Umbilical cord (tissue), 2 donors: ENCODE data around the gene TMEM62. TPM values are rescaled to one million over a fixed set of nuclear protein-coding genes. Genes with fewer than 3 reads are reported as not detected.

Experiments used
- DNase-seq: peaks from one replicate; pipeline ENCODE4 v3.0.0-alpha.2; 2015; ENCODE audit warnings: low spot score
- total RNA-seq: library from RNA; depleted of rRNA; stranded (reverse); fragments of >200 nt; gene quantifications from one replicate; pipeline ENCODE4 v1.2.3, GENCODE V29; 2014; ENCODE audit warnings: low replicate concordance; ENCODE audit not compliant: insufficient read depth

Gene TMEM62
- 75.8 TPM for total RNA-seq

DNA sequence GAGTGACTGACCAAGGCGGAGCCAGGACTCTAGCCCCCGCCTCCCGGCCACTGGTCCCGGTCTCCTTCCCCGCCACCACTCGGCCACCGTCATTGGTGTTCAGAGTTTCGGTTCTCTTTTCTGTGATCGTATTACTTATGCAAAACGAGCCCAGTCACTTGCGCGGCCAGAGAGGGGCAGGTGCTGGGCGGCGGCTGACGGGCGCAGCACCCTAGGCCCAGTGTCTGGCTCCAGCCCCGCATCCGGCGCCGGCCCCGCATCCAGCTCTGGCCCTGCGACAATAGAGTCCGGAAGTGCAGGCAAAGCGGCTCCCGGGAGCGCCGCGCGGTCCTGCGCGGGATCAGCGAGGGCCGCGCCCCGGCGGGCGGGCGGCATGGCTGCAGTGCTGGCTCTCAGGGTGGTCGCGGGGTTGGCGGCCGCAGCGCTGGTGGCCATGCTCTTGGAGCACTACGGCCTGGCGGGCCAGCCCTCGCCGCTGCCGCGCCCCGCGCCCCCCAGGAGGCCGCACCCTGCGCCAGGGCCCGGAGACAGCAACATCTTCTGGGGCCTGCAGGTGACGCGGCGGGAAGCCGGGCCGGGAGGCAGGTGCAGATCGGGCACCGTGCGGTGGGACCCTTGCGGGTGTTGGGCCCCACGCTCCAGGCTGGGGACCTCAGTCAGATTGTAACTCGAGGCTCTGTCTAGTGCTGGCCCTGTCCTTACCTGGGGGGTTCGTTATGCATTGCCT lies at the start of gene TMEM62:
Gene TMEM62 (plus strand): TSS at position 157 of the 727 bp plus-strand sequence. CDS start 217 bp downstream, at position 374.
- peak; percentile 58 for DNase-seq

DNA sequence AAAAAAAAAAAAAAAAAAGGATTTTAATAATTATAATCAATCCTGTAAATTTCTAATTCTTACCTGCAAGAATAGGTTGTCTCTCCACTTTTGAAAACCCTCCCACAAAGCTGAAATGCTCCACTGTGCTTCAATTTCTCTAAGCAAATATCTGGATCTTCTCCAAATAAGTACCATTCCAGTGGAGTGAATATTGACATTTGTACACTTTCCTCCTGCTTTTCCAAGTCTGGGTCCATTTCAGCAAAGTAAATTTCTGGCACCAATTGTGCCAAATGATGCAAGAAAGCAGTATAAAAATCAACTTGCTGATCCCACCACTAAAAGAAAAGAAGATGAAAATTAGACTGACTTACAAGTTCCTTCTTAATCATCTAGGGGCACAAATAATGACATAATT lies 47.5 kb upstream of the TMEM62 start:
- no peak for DNase-seq

DNA sequence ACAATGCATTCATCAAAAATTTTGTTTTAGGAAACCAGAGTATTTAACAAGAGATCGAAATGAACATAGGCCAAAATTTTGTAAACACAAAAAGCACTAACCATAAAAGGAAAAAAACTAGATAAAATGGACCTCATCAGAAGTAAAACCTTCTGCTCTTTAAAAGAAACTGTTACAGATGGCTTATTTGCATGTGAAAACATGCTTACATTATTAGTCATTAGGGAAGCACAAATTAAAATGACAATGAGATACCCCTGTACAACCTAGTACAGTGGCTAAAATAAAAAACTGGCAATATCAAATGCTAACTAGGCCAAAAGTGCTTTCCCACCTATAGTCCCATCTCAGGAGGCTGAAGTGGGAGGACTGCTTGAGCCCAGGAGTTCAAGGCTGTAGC lies 46.8 kb upstream of the TMEM62 start:
- DNase-seq: no peak

DNA sequence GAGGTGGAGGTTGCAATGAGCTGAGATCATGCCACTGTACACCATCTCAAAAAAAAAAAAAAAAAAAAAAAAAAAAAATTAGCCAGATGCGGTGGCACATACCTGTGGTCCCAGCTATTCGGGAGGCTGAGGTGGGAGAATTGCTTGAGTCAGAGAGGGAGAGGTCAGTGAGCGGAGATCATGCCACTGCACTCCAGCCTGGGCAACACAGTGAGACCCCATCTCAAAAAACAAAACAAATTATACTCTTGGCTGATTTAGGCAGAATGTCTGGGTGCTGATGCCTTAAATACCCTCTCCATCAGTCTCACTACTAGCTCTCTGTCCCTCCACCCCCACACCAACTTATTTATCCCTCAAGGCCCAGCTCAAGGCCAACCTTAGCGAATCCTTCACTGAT lies 41.5 kb upstream of the TMEM62 start:
- no peak for DNase-seq

DNA sequence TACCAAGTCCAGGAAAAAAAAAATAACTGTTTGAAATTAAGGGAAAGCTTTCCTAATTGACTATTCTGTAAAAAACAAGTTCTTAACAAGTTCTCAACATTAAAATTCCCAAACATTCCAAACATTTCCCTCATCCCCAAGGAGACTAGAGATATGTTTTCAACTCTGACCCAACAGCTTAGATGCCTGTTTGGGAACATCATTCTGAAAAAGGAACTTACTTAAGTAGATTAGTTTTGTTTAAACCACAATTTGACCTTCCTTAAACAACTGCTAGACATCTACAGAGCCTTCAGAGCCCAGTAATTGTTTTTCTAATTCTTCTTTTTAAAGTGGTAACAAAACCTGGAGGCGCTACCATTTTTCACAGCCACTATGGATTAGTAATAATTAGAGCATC lies 40.4 kb upstream of the TMEM62 start:
- DNase-seq: no peak

DNA sequence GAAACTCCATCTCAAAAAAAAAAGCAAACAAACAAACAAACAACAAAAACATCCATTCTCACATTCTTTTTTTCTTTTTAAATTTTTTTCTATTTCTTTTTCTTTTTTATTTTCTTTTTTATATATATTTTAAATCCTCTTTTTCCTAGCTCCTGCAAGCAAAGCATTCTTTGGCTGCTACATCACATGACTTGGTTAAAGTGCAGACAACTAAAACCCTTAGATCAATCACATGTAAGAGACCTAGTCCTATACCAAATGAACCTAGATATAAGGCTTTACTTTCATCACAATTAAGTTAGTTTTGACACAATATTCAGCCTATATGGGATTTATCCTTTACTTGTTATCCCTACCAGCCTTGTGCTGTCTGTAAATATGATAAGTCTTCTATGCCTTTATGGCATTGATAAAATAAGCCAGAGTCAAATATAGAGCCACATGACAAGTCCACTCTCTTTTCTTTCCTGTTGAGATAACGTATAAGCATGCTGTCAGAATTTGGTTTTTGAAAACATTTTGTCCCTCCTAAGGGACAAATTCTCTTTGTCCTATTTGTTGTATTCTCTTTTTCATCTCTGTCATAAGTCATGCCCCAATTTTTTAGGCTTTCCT lies 38.9 kb upstream of the TMEM62 start:
- no peak for DNase-seq

DNA sequence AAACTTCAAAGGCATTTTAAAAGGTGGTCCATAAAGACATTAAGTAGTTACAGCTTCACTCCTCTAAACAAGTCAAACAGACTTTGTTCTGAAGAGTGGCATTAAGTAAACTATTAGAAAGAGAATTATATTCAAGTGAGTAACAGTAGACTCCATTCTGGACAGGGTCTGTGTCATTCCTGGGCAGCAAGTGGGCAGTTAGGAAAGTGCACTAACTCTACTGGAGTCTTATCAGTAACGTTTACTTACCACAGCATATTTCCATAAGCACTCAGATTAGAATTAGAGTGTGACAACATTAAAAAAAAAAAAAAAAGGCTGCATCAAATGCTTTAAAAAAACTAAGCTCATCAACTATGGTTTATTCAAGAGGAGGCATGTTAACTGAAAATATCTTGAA lies 38.1 kb upstream of the TMEM62 start:
- DNase-seq: no peak

DNA sequence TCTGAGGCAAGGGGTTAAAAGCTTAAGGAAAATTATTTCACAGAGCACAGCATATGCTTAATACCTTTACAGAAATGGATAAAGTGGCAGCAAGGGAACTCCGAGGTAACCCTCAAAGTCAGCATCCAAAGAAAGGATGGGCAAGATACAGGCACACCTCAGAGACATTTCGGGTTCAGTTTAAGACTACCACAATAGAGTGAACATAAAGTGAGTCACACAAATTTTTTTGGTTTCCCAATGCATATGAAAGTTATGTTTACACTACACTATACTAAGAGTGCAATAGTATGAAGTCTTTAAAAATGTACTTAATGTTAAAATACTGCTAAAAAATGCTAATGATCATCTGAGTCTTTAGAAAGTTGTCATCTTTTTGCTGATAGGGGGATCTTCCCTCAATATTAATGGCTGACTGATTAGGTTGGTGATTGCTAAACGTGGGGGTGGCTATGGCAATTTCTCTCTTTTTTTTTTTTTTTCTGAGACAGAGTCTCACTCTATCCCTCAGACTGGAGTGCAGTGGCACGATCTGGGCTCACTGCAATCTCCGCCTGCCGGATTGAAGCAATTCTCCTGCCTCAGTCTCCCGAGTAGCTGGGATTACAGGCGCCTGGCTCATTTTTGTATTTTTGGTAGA lies 37.6 kb upstream of the TMEM62 start:
- no peak for DNase-seq

DNA sequence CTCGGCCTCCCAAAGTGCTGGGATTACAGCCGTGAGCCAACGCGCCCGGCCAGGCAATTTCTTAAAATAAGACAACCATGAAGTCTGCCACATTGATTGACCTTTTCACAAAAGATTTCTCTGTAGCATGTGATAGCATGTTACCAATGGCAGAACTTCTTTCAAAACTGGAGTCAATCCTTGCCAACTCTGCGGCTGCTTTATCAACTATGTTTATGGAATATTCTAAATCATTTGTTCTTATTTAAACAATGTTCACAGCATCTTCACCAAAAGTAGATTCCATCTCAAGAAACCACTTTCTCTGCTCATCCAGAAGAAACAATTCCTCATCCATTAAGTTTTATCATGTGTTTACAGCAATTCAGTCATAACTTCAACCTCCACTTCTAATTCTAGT lies 37.0 kb upstream of the TMEM62 start:
- DNase-seq: no peak

DNA sequence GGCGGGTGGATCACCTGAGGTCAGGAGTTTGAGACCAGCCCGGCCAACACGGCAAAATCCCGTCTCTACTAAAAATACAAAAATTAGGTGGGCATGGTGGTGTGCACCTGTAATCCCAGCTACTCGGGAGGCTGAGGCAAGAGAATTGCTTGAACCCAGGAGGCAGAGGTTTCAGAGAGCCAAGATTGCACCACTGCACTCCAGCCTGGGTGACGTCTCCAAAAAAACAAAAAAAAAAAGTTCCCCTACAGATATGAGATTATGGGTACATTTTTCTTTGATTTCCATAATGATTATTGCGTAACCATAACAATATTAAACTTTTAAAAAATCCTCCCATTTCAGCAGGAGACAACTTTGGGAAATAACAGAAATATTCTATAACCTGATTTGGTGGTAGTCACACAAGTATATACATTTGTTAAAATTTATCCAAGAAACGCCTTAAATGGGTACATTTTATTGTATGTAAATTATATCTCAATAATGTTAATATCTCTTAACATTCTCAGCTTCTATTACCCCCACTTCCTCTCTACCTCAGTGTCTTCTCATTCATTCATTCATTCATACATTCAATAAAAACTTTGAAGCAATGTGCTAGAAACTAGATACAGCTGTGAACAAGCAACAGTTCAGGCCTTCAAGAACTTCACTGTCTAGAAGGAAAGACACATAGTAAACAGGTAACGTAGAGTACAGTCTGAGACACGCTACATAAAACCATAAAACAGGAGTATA lies 34.1 kb upstream of the TMEM62 start:
- no peak for DNase-seq

DNA sequence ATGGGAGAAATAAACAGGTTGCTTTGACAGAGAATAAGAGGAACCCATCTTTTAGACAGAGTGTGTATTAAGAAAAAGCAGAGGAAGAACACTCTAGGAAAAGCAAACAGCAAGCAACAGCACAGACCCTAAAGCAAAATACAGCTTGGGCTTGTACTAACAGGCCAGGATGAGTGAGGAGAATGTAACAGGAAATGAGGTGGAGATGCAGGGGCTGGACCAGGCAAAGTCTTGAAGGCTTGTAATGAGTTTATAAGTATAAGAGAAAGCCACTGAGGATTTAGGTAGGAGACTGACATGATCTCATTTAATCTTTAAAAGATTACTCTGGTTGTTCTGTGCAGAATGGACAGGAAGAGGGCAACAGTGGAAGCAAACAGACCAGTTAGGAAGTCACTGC lies 32.4 kb upstream of the TMEM62 start:
- DNase-seq: no peak

DNA sequence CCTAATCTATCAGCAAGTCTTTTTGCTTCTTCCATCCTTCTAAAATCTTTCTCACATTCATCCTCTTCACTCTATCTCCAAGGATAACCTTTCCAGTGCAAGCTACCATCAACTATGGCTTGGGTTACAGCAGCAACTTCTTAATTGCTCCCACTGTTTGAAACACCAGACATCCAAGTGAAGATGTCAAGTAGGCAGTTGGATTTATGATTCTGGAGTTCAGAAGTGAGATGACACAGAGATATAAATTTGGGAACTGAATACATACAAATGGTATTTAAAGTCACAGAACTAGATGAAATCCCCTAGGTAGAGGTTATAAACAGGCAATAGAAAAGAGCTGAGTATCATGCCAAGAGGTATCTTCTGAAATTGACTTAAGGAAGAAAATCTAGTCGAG lies 31.2 kb upstream of the TMEM62 start:
- no peak for DNase-seq

DNA sequence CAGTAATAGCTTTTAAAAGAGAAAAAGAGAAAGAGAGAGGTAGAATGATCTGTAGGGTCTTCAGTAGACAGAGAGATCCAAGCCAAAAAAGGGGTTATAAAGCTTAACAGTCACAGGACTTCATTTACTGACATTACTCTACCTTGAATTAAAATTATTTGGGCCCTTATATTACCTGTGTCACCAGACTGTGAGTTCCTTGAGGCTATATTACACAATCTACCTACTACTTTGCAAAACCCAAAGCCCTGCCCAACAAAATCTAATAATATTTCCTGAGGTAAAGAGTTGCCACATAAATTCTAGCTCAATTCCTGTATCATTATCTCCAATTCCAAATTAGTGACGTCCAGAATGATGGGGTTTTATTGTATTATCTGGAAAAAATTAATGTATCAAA lies 29.5 kb upstream of the TMEM62 start:
- no peak for DNase-seq

DNA sequence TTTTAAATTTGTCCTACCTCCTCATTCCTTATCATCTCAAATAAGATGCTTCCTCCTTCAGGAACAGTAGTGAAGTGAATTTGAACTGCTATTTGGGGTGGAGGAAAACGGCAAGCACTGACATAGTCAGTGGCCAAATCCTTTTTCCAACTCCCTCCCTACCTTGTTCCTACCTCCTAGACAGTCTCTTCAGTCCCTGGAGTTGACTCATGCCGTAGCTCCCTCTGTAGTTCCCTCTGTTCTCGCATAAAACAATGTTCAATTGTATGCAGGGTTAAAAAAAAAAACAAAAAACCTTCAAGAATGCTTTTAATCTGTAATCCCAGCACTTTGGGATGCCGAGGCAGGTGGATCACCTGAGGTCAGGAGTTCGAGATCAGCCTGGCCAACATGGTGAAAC lies 29.0 kb upstream of the TMEM62 start:
- DNase-seq: no peak

DNA sequence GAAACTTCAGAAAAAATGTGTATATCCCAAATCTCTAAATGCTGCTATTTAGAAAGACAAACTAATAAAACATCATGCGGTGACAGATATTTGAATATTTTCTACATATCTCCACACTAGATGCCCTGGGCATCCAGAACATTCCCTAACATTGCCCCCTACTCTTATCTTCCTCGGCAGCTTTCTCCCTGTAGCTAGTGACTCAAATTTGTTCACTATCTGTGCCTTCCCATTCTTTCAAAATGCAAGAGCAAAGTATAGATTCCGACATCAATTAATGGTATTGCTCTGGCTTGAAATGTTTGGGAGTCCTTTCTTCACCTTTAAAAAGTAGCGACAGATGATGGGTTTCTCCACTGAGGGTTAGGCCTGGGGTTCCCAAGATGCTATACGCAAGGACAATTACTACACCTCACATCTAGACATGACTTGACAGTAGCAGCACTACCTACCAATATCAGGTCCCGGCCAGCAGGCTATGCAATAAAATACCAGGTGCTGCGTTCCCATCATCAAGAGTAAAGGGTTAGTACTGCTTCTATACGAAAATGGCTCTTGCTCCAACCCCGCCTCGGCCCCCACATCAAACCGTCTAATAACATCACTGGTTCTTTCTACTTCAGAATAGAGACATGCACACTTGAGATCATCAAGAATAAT lies 28.2 kb upstream of the TMEM62 start:
- DNase-seq: peak; percentile 21

DNA sequence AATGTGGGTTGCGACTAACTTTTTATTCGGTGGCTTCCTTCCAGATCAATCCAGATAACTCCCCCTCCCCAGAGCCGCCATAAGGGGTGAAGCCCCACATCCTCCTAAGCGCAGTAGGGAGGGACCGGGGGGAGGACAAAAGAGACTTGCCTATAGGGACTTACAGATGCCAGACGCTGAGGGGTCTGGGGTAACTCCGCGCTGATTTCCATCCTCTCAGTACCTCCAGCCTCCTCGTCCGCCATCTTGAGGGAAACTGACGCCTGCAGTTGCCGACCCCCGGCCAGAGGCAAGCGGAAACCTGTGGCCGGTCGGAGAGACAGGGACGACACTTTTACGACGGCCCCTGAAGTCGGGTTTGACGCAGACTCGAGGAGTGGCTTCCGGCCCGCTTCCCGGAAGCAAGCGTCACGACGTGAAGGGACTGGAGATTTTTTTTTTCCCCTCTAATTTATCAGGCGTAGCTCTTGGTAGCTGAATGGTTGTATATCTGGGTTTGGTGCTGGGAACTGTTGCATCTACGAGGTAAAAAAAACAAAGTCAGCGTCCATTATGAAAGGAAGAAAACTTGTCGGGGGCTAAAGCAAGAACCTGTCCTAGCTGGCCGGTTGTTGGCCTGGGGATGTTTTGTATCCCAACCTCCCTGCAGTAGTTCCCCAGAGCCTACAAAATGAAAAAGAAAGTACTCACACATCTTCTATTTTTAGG lies 27.5 kb upstream of the TMEM62 start, which contains the start of gene UBR1:
Gene UBR1 (minus strand): TSS at position 261 of the 708 bp plus-strand sequence. CDS start 16 bp downstream, at position 245.
- peak; percentile 98 for DNase-seq

DNA sequence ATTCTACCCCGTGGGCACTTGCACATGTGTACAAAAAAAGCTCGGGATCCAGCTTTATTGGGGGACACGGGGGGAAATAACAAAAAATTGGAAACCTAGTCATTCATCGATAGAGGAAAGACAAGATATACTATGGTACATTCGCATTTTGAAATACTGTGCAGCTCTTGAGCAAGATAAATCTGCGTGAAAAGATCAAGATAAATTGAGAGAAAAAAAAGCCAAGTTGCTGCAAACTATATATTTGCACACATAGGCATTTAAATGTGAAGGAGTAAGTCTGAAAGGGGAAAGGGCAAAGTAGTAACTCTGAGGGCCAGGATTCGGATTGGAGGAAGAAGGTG lies 26.9 kb upstream of the TMEM62 start:
- DNase-seq: no peak

DNA sequence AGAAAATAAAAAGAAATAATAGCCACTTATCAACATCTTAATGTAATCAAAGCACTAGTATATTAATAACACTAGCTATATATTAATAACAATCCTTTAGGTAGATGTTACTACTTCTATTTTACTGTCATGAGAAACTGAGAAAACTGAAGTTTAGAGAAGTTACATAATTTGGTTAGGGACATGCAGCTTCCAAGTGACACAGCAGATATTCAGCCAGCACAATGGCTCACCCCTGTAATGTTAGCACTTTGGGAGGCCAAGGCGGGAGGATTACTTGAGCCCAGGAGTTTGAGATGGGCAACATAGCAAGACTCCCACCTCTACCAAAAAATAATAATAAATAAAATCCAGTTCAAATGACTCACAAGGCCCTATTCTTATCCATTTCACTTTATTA lies 25.6 kb upstream of the TMEM62 start:
- DNase-seq: no peak

DNA sequence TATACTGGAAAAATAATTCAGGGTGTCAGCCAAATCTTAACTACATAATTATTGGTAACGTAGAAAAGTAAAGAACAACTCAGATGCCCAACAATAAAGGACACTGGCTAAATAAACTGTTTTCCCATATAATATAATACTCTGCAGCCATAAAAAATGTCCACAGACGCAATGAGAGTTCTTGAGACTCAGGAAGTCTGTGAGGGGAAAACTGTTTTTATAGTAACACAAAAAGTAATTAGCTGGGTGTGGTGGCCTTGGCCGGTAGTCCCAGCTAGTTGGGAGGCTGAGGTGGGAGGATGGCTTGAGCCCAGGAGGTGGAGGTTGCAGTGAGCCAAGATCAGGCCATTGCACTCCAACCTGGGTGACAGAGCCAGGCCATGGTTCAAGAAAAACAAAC lies 22.0 kb upstream of the TMEM62 start:
- no peak for DNase-seq

DNA sequence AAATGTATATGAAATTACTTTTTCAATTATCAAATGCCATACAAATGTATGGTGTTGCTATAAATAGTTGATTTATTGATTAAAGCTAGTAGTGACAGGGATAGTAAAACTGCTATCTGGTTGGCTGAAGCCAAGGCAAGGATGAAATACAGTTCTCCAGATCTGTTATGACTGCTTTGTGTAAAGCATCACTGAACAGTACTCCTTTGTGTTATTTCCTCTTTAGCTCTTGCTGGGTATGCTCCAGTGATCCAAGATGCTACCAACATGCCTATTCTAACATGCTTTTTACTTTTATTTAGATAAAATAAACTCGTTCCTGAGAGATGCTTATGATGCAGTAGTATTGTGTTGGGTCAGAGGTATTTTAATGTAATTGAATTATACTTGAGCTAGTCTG lies 15.1 kb upstream of the TMEM62 start:
- no peak for DNase-seq

DNA sequence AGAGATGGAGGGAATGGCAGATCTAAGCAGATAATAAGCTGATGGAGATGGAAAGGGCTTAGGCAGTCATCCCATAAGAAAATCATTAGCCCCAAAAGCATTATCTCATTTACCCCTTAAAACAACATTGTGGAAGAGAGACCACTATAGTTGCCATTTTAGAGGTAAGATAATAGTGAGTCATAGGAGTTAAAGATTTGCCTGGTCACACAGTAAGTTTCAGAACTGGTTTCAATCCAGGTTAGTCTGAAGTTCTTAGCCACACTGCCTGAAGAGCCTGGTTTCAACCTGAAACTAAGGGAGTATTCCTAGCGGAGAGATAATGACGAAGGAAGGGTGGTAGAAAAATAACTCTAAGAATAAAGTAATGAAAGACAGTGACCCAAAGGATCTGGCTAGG lies 14.6 kb upstream of the TMEM62 start:
- no peak for DNase-seq
